HCT116 (cell line): ENCODE results near the gene NME9. TPM values are rescaled to one million over a fixed set of nuclear protein-coding genes. Genes with fewer than 3 reads are reported as not detected.

ENCODE experiments used
- ATAC-seq: fragments of 200-7000 bp; cut with Tn5 transposase; 2 replicates; pipeline ENCODE4 v1.9.1; 2020; ENCODE audit warnings: mild to moderate bottlenecking, moderate library complexity
- BruUV-seq: library from RNA; stranded (reverse); fragments of 400-500 nt; replicated peaks from 2 replicates; lab custom pipeline; 2021; lab: Mats Ljungman, UMichigan
- CTCF ChIA-PET: fragments of 300-600 bp; sonication (Branson Sonifier 250); formaldehyde crosslinking; loops from one replicate; lab custom pipeline; 2021; ENCODE audit warnings: antibody characterized with exemption; lab: Charles Lee
- POLR2A ChIA-PET: fragments of 300-600, 350-600 bp; sonication (Branson Sonifier 250); formaldehyde crosslinking; loops from one replicate; lab custom pipeline; 2021; ENCODE audit warnings: antibody characterized with exemption; lab: Charles Lee
- RAD21 ChIA-PET, 2 experiments: fragments of 300-600 bp; sonication (Branson Sonifier 250); formaldehyde crosslinking; loops; one replicate each; lab custom pipeline; 2023; ENCODE audit warnings: low total read pairs in 2 of 2; ENCODE audit not compliant: uncharacterized antibody in 2 of 2, unreplicated experiment in 2 of 2, low non-redundant PET in 1 of 2; lab: Charles Lee
- DNase-seq: peaks from one replicate; pipeline ENCODE4 v3.0.0-alpha.2; 2010; ENCODE audit warnings: low read depth, low spot score
- H2AFZ ChIP-seq: fragments of 200-600 bp; shearing (Covaris generic), sonication (generic); 2 replicates; pipeline ENCODE4 v1.6.1; 2017; ENCODE audit warnings: low read depth, mixed run types, mixed read lengths, antibody characterized with exemption, low read length; ENCODE audit not compliant: poor library complexity, severe bottlenecking
- H3K27ac ChIP-seq: 2 replicates; pipeline ENCODE4 v1.5.1; 2012; ENCODE audit warnings: low read depth, low read length
- H3K27me3 ChIP-seq: fragments of 200-600 bp; sonication (generic); 2 replicates; pipeline ENCODE4 v1.6.1; 2016; ENCODE audit warnings: mixed run types, low read length, mixed read lengths; ENCODE audit not compliant: insufficient read depth
- H3K36me3 ChIP-seq, 2 experiments: fragments of 200-500 bp in 1 of 2; fragments of 200-600 bp in 1 of 2; sonication (Bioruptor generic) in 1 of 2; sonication (generic) in 1 of 2; 2 replicates each; pipeline versions ENCODE4 v1.5.1 to v1.6.1; 2014 to 2016; ENCODE audit warnings: low read length in 2 of 2, inconsistent platforms in 1 of 2, mixed read lengths in 1 of 2, mixed run types in 1 of 2; ENCODE audit not compliant: insufficient read depth in 2 of 2, control insufficient read depth in 1 of 2
- H3K4me1 ChIP-seq, 2 experiments: fragments of 200-600 bp in 1 of 2; sonication (generic) in 1 of 2; 2 replicates each; pipeline versions ENCODE4 v1.5.1 to v1.6.1; 2012 to 2017; ENCODE audit warnings: low read length in 2 of 2, inconsistent platforms in 1 of 2, mild to moderate bottlenecking in 1 of 2, mixed read lengths in 1 of 2, mixed run types in 1 of 2, moderate library complexity in 1 of 2; ENCODE audit not compliant: insufficient read depth in 2 of 2, control insufficient read depth in 1 of 2
- H3K4me2 ChIP-seq: fragments of 200-600 bp; sonication (generic); 2 replicates; pipeline ENCODE4 v1.6.1; 2017; ENCODE audit warnings: mixed run types, low read length, mixed read lengths
- H3K4me3 ChIP-seq, 2 experiments: fragments of 200-600 bp in 1 of 2; sonication (generic) in 1 of 2; replicated peaks in 1 of 2; 2 replicates each; pipeline ENCODE4 v1.5.1; 2011 to 2016; ENCODE audit warnings: low read length in 2 of 2, control low read depth in 1 of 2, low read depth in 1 of 2, mild to moderate bottlenecking in 1 of 2, mixed read lengths in 1 of 2, mixed run types in 1 of 2
- H3K79me2 ChIP-seq: fragments of 200-600 bp; sonication (generic); 2 replicates; pipeline ENCODE4 v1.6.1; 2017; ENCODE audit warnings: mild to moderate bottlenecking, mixed run types, low read length, moderate library complexity, mixed read lengths; ENCODE audit not compliant: insufficient read depth
- H3K9ac ChIP-seq: fragments of 200-600 bp; sonication (generic); 2 replicates; pipeline ENCODE4 v1.6.1; 2016; ENCODE audit warnings: low read length, mixed read lengths
- H3K9me2 ChIP-seq: fragments of 200-600 bp; sonication (generic), shearing (Covaris generic); 2 replicates; pipeline ENCODE4 v1.6.1; 2017; ENCODE audit warnings: mixed run types, mild to moderate bottlenecking, moderate library complexity; ENCODE audit not compliant: insufficient read depth
- H3K9me3 ChIP-seq, 2 experiments: fragments of 200-500 bp in 1 of 2; fragments of 200-600 bp in 1 of 2; sonication (Bioruptor generic) in 1 of 2; sonication (generic) in 1 of 2; 2 replicates each; pipeline ENCODE4 v1.6.1; 2014 to 2017; ENCODE audit warnings: low read length in 2 of 2, mixed read lengths in 2 of 2, inconsistent platforms in 1 of 2, low read depth in 1 of 2, mild to moderate bottlenecking in 1 of 2, mixed run types in 1 of 2, moderate library complexity in 1 of 2; ENCODE audit not compliant: control insufficient read depth in 1 of 2, insufficient read depth in 1 of 2
- H4K20me1 ChIP-seq: fragments of 200-600 bp; sonication (generic), shearing (Covaris generic); 2 replicates; pipeline ENCODE4 v1.6.1; 2017; ENCODE audit warnings: mixed run types, mild to moderate bottlenecking, moderate library complexity; ENCODE audit not compliant: insufficient read depth
- EZH2 ChIP-seq: fragments of 200-600 bp; sonication (generic); IDR thresholded peaks from 2 replicates; pipeline ENCODE4 v1.6.1; 2017; ENCODE audit warnings: antibody characterized with exemption, mixed run types
- FOSL1 ChIP-seq: IDR thresholded peaks from 2 replicates; pipeline ENCODE4 v1.6.1; 2012; ENCODE audit warnings: low read depth
- JUND ChIP-seq: IDR thresholded peaks from 2 replicates; pipeline ENCODE4 v1.6.1; 2012
- POLR2A ChIP-seq: IDR thresholded peaks from 2 replicates; pipeline ENCODE4 v1.7.0; 2011; ENCODE audit warnings: borderline replicate concordance; ENCODE audit not compliant: insufficient read depth, insufficient read length; ENCODE audit errors: extremely low read depth
- TCF7L2 ChIP-seq: IDR thresholded peaks from 2 replicates; pipeline ENCODE4 v1.7.0; 2011; ENCODE audit warnings: borderline replicate concordance, inconsistent platforms; ENCODE audit not compliant: insufficient read depth, insufficient read length; ENCODE audit errors: extremely low read depth
- ZNF274 ChIP-seq: fragments of 200-500 bp; sonication (Bioruptor generic); IDR thresholded peaks from 2 replicates; pipeline ENCODE4 v1.6.1; 2014; ENCODE audit warnings: mild to moderate bottlenecking, low read depth, low read length, inconsistent platforms
- intact Hi-C: fragments of 100-400 bp; cut with micrococcal nuclease; formaldehyde crosslinking; loops from 2 replicates; pipeline ENCODE4 v1.10.0; 2022
- total RNA-seq: library from RNA; stranded (reverse); gene quantifications from one replicate; pipeline ENCODE4 v1.2.1, GENCODE V29; 2021; ENCODE audit not compliant: unreplicated experiment
- TF ChIP-seq, protein P1 (sequence below), 3 experiments: fragments of 200-600 bp in 1 of 3; sonication (generic) in 1 of 3; IDR thresholded peaks in 2 of 3; conservative IDR thresholded peaks in 1 of 3; 2 replicates each; pipeline ENCODE4 v1.5.1; 2012 to 2017; ENCODE audit warnings: low read depth in 2 of 3, low read length in 2 of 3, antibody characterized with exemption in 1 of 3, borderline replicate concordance in 1 of 3, control low read depth in 1 of 3, mild to moderate bottlenecking in 1 of 3, mixed read lengths in 1 of 3, mixed run types in 1 of 3, moderate library complexity in 1 of 3; ENCODE audit not compliant: insufficient read depth in 1 of 3
- TF ChIP-seq, protein P2 (sequence below): IDR thresholded peaks from 2 replicates; pipeline ENCODE4 v1.6.1; 2012

Gene NME9
- total RNA-seq, 1 experiment from 2014 or later = 0.79 TPM

DNA sequence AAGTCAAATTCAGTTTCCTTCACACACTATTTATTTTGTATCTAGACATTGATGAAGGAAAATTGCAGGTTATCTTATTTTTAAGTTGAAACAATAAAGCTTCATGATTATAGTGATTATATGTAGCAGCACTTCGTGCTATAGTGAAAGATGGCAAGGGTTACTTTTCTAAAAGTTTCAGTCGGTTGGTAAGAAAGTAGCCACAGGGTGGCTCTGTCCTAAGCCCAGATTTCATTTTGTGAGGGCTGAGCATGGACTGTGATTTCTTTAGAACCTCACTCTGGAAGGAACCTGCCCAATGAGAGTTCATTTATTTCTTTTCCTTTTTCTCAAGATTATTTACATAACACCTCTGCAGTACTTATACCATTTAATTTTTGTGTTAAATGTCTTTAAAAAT lies 66.5 kb downstream of the NME9 start:
- Histone ChIP-seq H3K27ac (no peak overlapping the region), H3K4me3 (no peak overlapping the region), H3K9ac (no peak overlapping the region), H3K9me2 (no peaks in the 10 kb centered on the region), H4K20me1 (no peaks in the 10 kb centered on the region), H2AFZ (no peak overlapping the region), H3K4me2 (no peak overlapping the region), H3K9me3 (no peaks in the 10 kb centered on the region), H3K36me3 (no peaks in the 10 kb centered on the region), H3K4me1 (no peaks in the 10 kb centered on the region), H3K27me3 (no peaks in the 10 kb centered on the region), H3K79me2 (no peaks in the 10 kb centered on the region)
- CTCF ChIA-PET = no interaction called here
- DNase-seq (no peak), ATAC-seq (peak; percentile 40; the same call in 1 of the 2 replicates)
- intact Hi-C loops = no loop called here
- POLR2A ChIA-PET = no interaction called here
- BruUV-seq = no TSS peak
- RAD21 ChIA-PET = no interaction called here
- TF ChIP-seq JUND = no peak
- TF ChIP-seq, protein P1, sequence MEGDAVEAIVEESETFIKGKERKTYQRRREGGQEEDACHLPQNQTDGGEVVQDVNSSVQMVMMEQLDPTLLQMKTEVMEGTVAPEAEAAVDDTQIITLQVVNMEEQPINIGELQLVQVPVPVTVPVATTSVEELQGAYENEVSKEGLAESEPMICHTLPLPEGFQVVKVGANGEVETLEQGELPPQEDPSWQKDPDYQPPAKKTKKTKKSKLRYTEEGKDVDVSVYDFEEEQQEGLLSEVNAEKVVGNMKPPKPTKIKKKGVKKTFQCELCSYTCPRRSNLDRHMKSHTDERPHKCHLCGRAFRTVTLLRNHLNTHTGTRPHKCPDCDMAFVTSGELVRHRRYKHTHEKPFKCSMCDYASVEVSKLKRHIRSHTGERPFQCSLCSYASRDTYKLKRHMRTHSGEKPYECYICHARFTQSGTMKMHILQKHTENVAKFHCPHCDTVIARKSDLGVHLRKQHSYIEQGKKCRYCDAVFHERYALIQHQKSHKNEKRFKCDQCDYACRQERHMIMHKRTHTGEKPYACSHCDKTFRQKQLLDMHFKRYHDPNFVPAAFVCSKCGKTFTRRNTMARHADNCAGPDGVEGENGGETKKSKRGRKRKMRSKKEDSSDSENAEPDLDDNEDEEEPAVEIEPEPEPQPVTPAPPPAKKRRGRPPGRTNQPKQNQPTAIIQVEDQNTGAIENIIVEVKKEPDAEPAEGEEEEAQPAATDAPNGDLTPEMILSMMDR (IDR thresholded peaks at IDR 0.05 in 2 of 3, conservative IDR thresholded peaks at IDR 0.05 in 1 of 3; ENCODE audit: borderline replicate concordance in 1 of 3, insufficient read depth in 1 of 3, low read depth in 2 of 3, low read length in 2 of 3) = peak in 2 of 3 experiments; percentile 10 to 24; a peak in 1 of 6 replicates

DNA sequence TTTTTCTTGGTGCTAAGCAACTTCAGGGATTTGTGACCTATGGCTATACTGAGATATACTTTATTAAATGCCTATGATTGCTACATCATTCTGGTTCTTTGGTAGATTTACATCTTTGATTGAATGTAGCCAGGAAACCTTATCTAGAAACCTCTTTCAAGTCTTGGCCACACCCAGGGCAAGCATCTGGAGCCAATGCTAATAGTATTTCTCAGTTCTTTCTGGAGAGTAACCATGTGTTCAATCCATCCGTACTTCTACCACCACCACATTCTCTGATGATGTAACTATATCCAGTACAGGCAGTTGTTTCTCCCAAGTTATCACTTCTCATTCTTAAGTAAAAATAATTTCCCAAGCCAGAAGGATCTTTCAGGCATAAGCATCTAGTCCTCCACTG lies 69.0 kb downstream of the NME9 start:
- POLR2A ChIA-PET = no interaction called here
- H3K27me3 ChIP-seq = no peaks in the 10 kb centered on the region
- no peaks in the 10 kb centered on the region for H3K4me1 ChIP-seq
- H3K4me3 ChIP-seq = no peak overlapping the region
- H3K36me3 ChIP-seq = no peaks in the 10 kb centered on the region
- intact Hi-C loops = no loop called here
- CTCF ChIA-PET = no interaction called here
- no peak for ATAC-seq
- no peaks in the 10 kb centered on the region for H3K79me2 ChIP-seq
- no TSS peak for BruUV-seq
- H3K27ac ChIP-seq = no peak overlapping the region
- H3K9me2 ChIP-seq = no peaks in the 10 kb centered on the region
- RAD21 ChIA-PET = no interaction called here
- H3K9ac ChIP-seq = no peak overlapping the region
- TF ChIP-seq TCF7L2 = no peak
- TF ChIP-seq, protein P2, sequence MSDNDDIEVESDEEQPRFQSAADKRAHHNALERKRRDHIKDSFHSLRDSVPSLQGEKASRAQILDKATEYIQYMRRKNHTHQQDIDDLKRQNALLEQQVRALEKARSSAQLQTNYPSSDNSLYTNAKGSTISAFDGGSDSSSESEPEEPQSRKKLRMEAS = no peak
- TF ChIP-seq POLR2A = no peak
- TF ChIP-seq FOSL1 = no peak
- no peak for TF ChIP-seq ZNF274
- TF ChIP-seq EZH2 = no peak
- TF ChIP-seq JUND = no peak
- no peak for DNase-seq
- no peak overlapping the region for H3K4me2 ChIP-seq
- H2AFZ ChIP-seq = no peak overlapping the region
- H3K9me3 ChIP-seq = no peaks in the 10 kb centered on the region
- no peaks in the 10 kb centered on the region for H4K20me1 ChIP-seq
